Activated CD4-positive, alpha-beta T cell treated with anti-CD3 and anti-CD28 coated beads for 36 hours (primary cell): ENCODE results near the gene TTC22. TPM values are rescaled to one million over a fixed set of nuclear protein-coding genes. Genes with fewer than 3 reads are reported as not detected.

Experiments
- ATAC-seq: fragments of 200-7000 bp; cut with Tn5 transposase; one replicate; pipeline ENCODE4 v1.10.0; 2021; ENCODE audit warnings: mild to moderate bottlenecking, moderate library complexity
- CTCF ChIA-PET: fragments of 350-600 bp; sonication (Branson Sonifier 250); formaldehyde crosslinking; loops from one replicate; lab custom pipeline; 2021; ENCODE audit warnings: antibody characterized with exemption; lab: Charles Lee
- POLR2A ChIA-PET: fragments of 350-600 bp; sonication (Branson Sonifier 250); formaldehyde crosslinking; loops from one replicate; lab custom pipeline; 2021; ENCODE audit warnings: antibody characterized with exemption, inconsistent platforms; lab: Charles Lee
- DNase-seq: peaks from one replicate; pipeline ENCODE4 v3.0.0-alpha.2; 2020
- H3K27ac Mint-ChIP-seq: one replicate; pipeline ENCODE4 v1.8.0; 2021; ENCODE audit warnings: mixed read lengths
- H3K27me3 Mint-ChIP-seq: one replicate; pipeline ENCODE4 v1.8.0; 2021; ENCODE audit warnings: mixed read lengths
- H3K36me3 Mint-ChIP-seq: one replicate; pipeline ENCODE4 v1.8.0; 2021; ENCODE audit warnings: low read depth, mixed read lengths
- H3K4me1 Mint-ChIP-seq: one replicate; pipeline ENCODE4 v1.8.0; 2021; ENCODE audit warnings: mixed read lengths
- H3K4me3 Mint-ChIP-seq: one replicate; pipeline ENCODE4 v1.8.0; 2021; ENCODE audit warnings: mild to moderate bottlenecking, moderate library complexity, mixed read lengths
- H3K9me3 Mint-ChIP-seq: one replicate; pipeline ENCODE4 v1.8.0; 2021; ENCODE audit warnings: low read depth, mixed read lengths
- intact Hi-C, 2 experiments: fragments of 100-400 bp; cut with DNase I in 1 of 2; cut with micrococcal nuclease in 1 of 2; formaldehyde crosslinking; loops; one replicate each; pipeline versions ENCODE4 v1.14.2 to v1.15.1; 2022 to 2024; cut with DNase I, micrococcal nuclease
- total RNA-seq, 2 experiments: library from RNA; stranded (reverse); gene quantifications; one replicate each; pipeline ENCODE4 v1.2.3, GENCODE V29; 2021

TTC22 gene
- total RNA-seq, 2 experiments from 2014 or later = 4.1 to 4.2 TPM

DNA sequence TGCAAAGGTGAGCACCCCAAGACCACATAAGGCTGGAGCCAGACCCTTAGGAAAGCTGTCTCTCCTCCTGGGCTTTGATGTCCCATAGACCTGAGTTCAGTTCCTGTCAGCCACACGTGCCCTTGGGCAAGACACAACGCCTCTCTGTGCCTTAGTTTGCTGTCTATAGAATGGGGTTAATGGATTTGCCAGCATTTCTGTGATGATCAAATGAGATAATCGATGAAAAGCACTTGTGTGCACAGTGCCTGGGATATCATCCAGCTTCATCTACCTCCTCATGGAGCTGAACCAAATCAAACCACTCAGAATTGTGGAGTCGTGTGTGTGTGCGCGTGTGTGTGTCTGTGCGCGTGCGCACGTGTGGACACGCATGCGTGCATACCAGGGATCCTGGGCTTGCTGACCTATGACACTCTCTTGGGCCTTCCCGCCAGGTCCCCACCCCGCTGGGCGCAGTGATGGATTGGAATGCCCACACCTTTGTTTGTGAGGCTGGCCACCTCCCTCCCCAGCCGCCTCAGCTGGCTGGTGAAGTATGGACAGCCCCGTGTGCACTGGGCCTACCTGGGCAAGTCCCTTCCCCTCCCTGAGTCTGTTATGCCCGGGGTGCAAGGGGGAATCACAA is 5.2 kb downstream of the TTC22 start:
- no peaks in the 10 kb centered on the region for H3K27me3 Mint-ChIP-seq
- intact Hi-C loops = loop anchor here in 1 of 2 experiments (10.0 kb wide), 1 partner anchor 911 kb away; the partner anchor contains the start of gene YIPF1
- H3K4me1 Mint-ChIP-seq = peaks cover 49% of the 10 kb centered on the region
- no peak for DNase-seq
- no peak for ATAC-seq
- ChIA-PET CTCF (interaction anchor here (0.7 to 1.3 kb wide), 3 partner anchors 14 to 200 kb away, joined by 3 read pairs; no protein-coding TSS in a partner anchor), POLR2A (no interaction called here)
- H3K4me3 Mint-ChIP-seq = no peak overlapping the region
- H3K36me3 Mint-ChIP-seq = peaks cover 5% of the 10 kb centered on the region
- no peak overlapping the region for H3K27ac Mint-ChIP-seq
- peaks cover 2% of the 10 kb centered on the region for H3K9me3 Mint-ChIP-seq

DNA sequence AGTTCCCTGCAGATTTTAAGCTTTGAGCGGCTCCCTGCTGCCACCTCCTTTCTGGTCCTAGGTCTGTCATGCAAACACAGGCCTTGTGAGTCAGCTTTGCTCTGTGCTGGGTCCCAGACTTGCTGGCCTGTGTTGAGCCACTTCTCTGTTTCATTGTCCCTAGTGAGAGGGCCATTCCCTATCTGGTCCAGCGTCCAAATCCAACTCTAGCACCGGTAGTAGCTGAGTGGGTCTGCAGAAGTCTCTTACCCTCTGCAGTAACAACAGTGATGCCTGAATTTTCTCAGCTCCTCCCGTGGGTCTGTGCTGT is 5.8 kb downstream of the TTC22 start:
- Mint-ChIP-seq H3K4me3 (no peak overlapping the region), H3K27ac (peak overlapping the region; percentile 63), H3K9me3 (peaks cover 2% of the 10 kb centered on the region), H3K27me3 (no peaks in the 10 kb centered on the region), H3K36me3 (peaks cover 5% of the 10 kb centered on the region), H3K4me1 (peaks cover 49% of the 10 kb centered on the region)
- ChIA-PET POLR2A (no interaction called here), CTCF (interaction anchor here (0.7 to 1.3 kb wide), 2 partner anchors 28 to 201 kb away, joined by 3 read pairs; no protein-coding TSS in a partner anchor)
- ATAC-seq (no peak), DNase-seq (no peak)
- intact Hi-C loops = loop anchor here in 1 of 2 experiments (10.0 kb wide), 1 partner anchor 911 kb away; the partner anchor contains the start of gene YIPF1

DNA sequence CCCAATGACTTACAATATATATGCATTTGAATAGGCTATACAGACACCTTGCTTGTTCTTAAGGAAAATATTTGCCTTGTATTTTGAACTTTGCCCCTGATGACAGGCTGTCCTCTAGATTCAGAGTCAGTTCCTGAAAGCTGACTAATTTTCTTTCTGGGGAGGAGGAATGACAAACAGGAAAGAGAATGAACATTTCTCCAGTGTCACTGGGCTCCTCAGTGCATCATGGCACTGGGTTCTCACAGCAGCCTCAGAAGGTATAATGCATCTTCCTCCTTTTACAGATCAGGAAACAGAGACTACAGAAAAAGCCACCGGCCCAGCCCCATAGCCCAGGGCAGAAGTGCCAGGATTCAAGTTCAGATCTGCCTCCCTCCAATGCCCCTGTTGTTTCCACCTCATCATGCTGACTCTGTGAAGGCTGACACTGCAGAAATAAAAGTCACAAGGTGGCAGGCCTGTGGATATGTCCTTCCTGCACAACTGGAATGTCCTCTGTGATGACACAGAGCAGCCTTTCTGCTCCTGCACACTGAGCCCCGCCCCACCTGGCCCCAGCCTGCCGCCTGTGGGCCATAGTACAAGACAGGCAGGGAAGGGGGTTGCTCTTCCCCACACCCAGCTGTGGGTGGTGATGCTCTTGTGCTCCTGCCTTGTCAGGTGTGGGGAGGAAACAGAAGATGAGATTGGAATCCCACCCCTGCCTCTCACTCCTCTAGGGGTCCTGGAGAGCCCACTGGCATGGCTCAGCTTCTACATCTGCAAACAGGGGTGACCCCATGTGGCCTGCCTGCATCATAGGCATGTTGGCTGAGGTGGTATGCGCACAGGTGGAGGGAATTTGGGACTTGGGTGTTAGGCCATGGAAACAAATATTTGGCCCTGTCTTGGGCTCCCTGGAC is 6.4 kb downstream of the TTC22 start:
- CTCF ChIA-PET = interaction anchor here (0.7 to 0.8 kb wide), 2 partner anchors 11 to 201 kb away, joined by 3 to 4 read pairs; no protein-coding TSS in a partner anchor
- Mint-ChIP-seq H3K9me3 (peaks cover 2% of the 10 kb centered on the region), H3K4me3 (no peak overlapping the region), H3K27me3 (no peaks in the 10 kb centered on the region), H3K36me3 (peaks cover 5% of the 10 kb centered on the region), H3K4me1 (peaks cover 43% of the 10 kb centered on the region), H3K27ac (peak overlapping the region; percentile 63)
- POLR2A ChIA-PET = no interaction called here
- DNase-seq (peak; percentile 24), ATAC-seq (peak; percentile 16)
- intact Hi-C loops = loop anchor here in 1 of 2 experiments (10.0 kb wide), 1 partner anchor 910 kb away; the partner anchor contains the start of gene YIPF1

DNA sequence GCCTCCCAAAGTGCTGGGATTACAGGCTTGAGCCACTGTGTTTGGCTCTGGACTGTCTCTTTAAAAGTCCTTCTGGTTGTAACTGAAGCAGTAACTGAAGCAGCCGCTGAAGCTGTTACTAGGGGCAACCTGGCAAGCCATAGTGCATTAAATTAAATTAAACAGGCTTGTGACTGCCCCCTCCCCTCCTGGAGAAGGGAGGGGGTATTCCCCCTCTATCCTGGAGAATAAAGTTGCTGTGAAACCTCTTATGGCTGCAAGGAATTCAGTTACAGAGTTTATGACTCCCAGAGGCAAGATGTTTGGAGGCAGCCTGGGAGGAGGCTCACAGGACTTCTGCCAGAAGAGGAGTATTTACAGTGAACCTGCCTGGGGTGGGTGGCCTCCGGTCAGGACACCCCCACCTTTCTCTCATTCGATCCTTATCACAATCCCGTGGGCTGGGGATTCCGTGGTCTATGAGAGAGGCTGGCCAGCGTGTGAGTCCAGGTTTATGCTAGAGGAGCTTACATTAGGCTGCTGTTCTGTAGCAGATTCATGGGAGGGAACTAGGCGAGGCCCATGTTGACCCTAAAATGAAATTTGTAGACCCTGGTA is 8.3 kb downstream of the TTC22 start:
- no peak for DNase-seq
- Mint-ChIP-seq H3K27me3 (no peaks in the 10 kb centered on the region), H3K36me3 (peaks cover 5% of the 10 kb centered on the region), H3K9me3 (peaks cover 2% of the 10 kb centered on the region), H3K4me1 (peaks cover 24% of the 10 kb centered on the region), H3K27ac (no peak overlapping the region), H3K4me3 (no peak overlapping the region)
- ChIA-PET CTCF (interaction anchor here (0.6 to 2.3 kb wide), 9 partner anchors 8 to 308 kb away, joined by 3 to 14 read pairs (median 5); partner anchors contain the start of gene TTC22), POLR2A (interaction anchor here (0.7 to 1.0 kb wide), 2 partner anchors 76 to 153 kb away, joined by 3 read pairs; no protein-coding TSS in a partner anchor)
- intact Hi-C loops = loop anchor here (1.0 to 10.0 kb wide), 2 partner anchors 120 to 908 kb away; partner anchors contain the start of gene YIPF1 (in 1 of the 2)
- no peak for ATAC-seq

DNA sequence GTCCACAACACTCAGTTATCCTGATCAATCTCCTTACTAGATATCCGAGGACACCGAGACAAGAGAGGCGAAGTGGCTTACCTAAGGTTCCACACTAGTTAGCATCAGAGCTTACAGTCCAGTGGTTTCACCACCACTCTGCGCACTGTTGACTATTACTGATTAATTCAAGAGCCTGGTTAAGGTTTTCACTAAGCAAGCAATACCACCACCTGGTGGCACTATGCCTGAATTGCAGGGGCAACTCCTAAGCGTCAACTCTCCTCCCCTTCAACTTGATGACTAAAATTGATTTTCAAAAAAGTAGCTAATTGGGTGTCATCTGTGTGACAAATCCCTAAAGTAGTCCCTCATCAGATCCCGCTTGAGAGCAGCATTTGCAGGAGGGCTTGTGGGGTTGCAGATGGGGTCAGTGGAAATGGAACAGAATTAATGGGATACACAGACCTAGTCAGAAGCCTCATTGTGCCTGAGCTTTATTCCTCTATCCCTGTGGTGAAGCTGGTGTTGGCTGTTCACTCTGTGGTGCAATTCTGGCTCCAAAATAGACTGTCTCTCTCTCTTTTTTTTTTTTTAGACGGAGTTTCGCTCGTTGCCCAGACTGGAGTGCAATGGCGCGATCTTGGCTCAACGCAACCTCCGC is 9.1 kb downstream of the TTC22 start:
- Mint-ChIP-seq H3K36me3 (peaks cover 5% of the 10 kb centered on the region), H3K27me3 (no peaks in the 10 kb centered on the region), H3K27ac (peak overlapping the region; percentile 22), H3K4me1 (peaks cover 19% of the 10 kb centered on the region), H3K4me3 (no peak overlapping the region), H3K9me3 (peaks cover 2% of the 10 kb centered on the region)
- ChIA-PET POLR2A (interaction anchor here (0.5 to 1.0 kb wide), 3 partner anchors 20 to 154 kb away, joined by 3 read pairs; no protein-coding TSS in a partner anchor), CTCF (interaction anchor here (0.7 to 2.3 kb wide), 8 partner anchors 9 to 122 kb away, joined by 3 to 14 read pairs (median 5); partner anchors contain the start of gene TTC22)
- intact Hi-C loops = loop anchor here (1.0 to 10.0 kb wide), 2 partner anchors 120 to 907 kb away; partner anchors contain the start of gene YIPF1 (in 1 of the 2)
- ATAC-seq = peak; percentile 45
- DNase-seq = peak; percentile 84

DNA sequence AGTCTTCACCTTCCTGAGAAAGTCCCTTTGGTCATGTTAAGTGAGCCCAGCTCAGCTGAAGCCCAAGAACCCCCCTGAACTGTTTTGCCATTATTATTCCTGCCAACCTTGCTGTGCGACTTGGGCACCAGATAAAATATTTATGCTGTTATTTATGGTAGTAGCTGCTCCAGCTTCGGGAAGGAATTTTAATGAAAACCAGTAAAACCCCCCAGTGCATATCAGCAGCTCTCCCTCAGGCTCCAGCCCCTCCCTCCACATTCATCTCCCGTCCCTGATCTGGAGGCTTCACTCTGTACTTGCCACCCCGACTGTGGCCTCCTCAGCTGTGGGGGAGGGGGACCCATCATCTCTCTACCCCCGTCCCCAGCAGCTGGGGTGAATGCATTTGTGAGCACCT is 12.7 kb downstream of the TTC22 start:
- intact Hi-C loops = no loop called here
- no peak for ATAC-seq
- no peak overlapping the region for H3K27ac Mint-ChIP-seq
- DNase-seq = no peak
- ChIA-PET CTCF (no interaction called here), POLR2A (no interaction called here)
- H3K4me3 Mint-ChIP-seq = no peak overlapping the region
- no peaks in the 10 kb centered on the region for H3K27me3 Mint-ChIP-seq
- H3K4me1 Mint-ChIP-seq = no peaks in the 10 kb centered on the region
- H3K36me3 Mint-ChIP-seq = peaks cover 5% of the 10 kb centered on the region
- peaks cover 2% of the 10 kb centered on the region for H3K9me3 Mint-ChIP-seq

DNA sequence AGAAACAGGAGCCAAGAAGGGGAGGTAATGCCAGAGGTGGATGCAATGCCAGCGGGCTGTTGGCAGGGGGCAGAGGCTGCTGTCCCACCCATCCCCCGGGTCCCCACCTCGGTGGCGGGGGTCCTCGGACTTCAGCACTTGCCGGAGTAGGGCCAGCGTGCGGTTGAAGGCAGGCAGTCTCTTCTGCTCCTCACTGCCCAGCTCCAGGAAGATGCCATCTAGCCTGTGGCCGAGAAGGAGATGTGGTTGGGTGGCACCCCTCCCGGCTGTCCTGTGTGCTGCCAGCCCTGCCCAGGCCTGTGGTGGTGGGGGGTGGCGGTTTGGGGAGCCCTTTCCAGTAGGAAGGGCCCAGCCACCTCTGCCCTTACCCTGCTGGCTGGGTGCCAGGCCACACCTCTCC is 13.5 kb downstream of the TTC22 start:
- DNase-seq = no peak
- Mint-ChIP-seq H3K27me3 (no peaks in the 10 kb centered on the region), H3K4me1 (no peaks in the 10 kb centered on the region), H3K27ac (no peak overlapping the region), H3K9me3 (peaks cover 2% of the 10 kb centered on the region), H3K4me3 (no peak overlapping the region), H3K36me3 (peaks cover 5% of the 10 kb centered on the region)
- ATAC-seq = no peak
- intact Hi-C loops = no loop called here
- CTCF ChIA-PET = no interaction called here
- POLR2A ChIA-PET = no interaction called here

DNA sequence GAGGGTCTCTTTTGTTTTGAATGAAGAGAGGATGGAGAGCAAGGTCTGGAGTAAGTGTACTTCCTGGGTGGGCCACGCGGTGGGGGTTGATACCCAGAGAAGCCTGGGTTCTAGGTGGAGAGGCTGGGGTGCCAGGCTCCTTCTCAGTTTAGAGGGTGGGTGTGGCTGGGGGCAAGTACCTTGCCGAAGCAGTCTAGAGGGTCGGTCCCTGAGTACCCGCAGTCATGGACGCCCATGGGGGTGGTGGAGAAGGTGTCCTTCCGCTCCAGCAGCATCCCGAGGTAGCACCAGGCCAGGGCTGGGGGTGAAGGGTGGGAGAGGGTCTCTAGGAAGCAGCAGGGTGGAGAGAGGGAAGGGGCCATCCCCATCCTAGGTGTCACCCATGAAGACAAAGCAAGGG is 14.3 kb downstream of the TTC22 start:
- Mint-ChIP-seq H3K27me3 (no peaks in the 10 kb centered on the region), H3K27ac (no peak overlapping the region), H3K4me3 (no peak overlapping the region), H3K4me1 (no peaks in the 10 kb centered on the region), H3K36me3 (peaks cover 2% of the 10 kb centered on the region), H3K9me3 (no peaks in the 10 kb centered on the region)
- CTCF ChIA-PET = no interaction called here
- intact Hi-C loops = no loop called here
- no peak for DNase-seq
- no peak for ATAC-seq
- POLR2A ChIA-PET = no interaction called here

DNA sequence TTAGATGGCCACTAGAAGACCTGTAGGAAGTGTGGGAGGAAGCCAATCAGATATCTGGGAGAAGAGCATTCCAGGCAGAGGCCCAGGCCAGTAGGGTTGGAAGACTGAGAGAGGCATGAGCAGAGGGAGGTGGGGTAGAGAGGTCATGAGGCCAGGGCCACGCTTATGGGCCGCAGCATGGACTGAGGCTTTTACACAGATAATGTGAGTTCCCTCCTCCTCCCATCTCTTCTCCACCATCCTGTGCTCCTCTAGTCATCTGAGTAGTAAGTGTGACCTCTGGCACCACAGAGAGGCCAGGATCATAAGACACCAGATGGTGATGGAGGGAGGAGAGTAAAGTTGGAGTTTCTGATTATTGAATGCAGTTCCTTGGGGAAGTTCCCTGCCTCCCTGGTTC is 17.1 kb downstream of the TTC22 start:
- DNase-seq (no peak), ATAC-seq (no peak)
- H3K9me3 Mint-ChIP-seq = no peaks in the 10 kb centered on the region
- CTCF ChIA-PET = interaction anchor here (0.6 kb wide), 1 partner anchor 9 kb away, joined by 5 read pairs; no protein-coding TSS in a partner anchor
- H3K27ac Mint-ChIP-seq = no peak overlapping the region
- H3K4me3 Mint-ChIP-seq = no peak overlapping the region
- intact Hi-C loops = no loop called here
- POLR2A ChIA-PET = no interaction called here
- H3K27me3 Mint-ChIP-seq = no peaks in the 10 kb centered on the region
- no peaks in the 10 kb centered on the region for H3K4me1 Mint-ChIP-seq
- H3K36me3 Mint-ChIP-seq = peaks cover 2% of the 10 kb centered on the region

DNA sequence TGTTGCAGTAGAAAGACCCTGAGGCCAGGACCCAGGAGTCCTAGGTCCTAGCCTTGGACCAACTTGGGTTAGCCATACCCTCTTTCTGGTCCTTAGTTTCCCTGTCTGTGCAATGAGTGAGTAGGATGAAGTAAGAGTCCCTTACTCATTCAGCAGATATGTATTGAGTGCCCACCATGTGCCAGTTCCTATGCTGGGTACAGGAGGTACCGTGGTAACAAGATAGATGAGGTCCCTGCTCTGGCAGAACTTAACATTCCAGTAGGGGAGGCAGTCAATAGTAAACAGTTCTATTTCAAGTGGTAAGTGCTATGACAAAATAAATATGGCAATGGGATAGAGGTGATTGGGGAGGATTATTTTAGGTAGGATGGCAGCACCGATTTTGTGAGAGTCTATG is 18.5 kb downstream of the TTC22 start:
- Mint-ChIP-seq H3K4me3 (no peak overlapping the region), H3K4me1 (no peaks in the 10 kb centered on the region), H3K27ac (no peak overlapping the region), H3K9me3 (no peaks in the 10 kb centered on the region), H3K27me3 (no peaks in the 10 kb centered on the region), H3K36me3 (peaks cover 2% of the 10 kb centered on the region)
- ChIA-PET CTCF (interaction anchor here (3.3 kb wide), 1 partner anchor 9 kb away, joined by 14 read pairs; no protein-coding TSS in a partner anchor), POLR2A (no interaction called here)
- ATAC-seq (no peak), DNase-seq (no peak)
- intact Hi-C loops = no loop called here
